SK-N-MC (cell line): ENCODE data around the gene ACAD8.

ENCODE experiments used
- DNase-seq: peaks from one replicate; pipeline ENCODE4 v3.0.0-alpha.2; 2011; ENCODE audit warnings: low read depth, low spot score
- H3K27ac ChIP-seq: fragments of 200-600 bp; sonication (generic); 2 replicates; pipeline ENCODE4 v1.5.1; 2016; ENCODE audit warnings: mixed run types
- H3K36me3 ChIP-seq: fragments of 200-600 bp; sonication (generic); 2 replicates; pipeline ENCODE4 v1.6.1; 2017; ENCODE audit warnings: antibody characterized with exemption, low read length, mixed read lengths; ENCODE audit not compliant: insufficient read depth
- H3K4me3 ChIP-seq: fragments of 200-600 bp; sonication (generic); 2 replicates; pipeline ENCODE4 v1.5.1; 2016
- H3K9ac ChIP-seq: fragments of 200-600 bp; sonication (generic); 2 replicates; pipeline ENCODE4 v1.8.0; 2017; ENCODE audit warnings: mixed run types, mixed read lengths; ENCODE audit not compliant: insufficient read length
- H3K9me3 ChIP-seq: fragments of 200-600 bp; sonication (generic); 2 replicates; pipeline ENCODE4 v1.6.1; 2017; ENCODE audit warnings: low read depth, mild to moderate bottlenecking, antibody characterized with exemption, low read length, moderate library complexity, mixed read lengths
- EZH2 ChIP-seq: fragments of 200-600 bp; sonication (generic); IDR thresholded peaks from one replicate; pipeline ENCODE4 v1.6.1; 2017; ENCODE audit warnings: antibody characterized with exemption
- FOXP2 ChIP-seq: optimal IDR thresholded peaks from 2 replicates; pipeline ENCODE3; 2011; ENCODE audit warnings: mild to moderate bottlenecking, moderate library complexity; ENCODE audit not compliant: insufficient read depth; ENCODE audit errors: extremely low read length, control extremely low read depth
- POLR2AphosphoS5 ChIP-seq: IDR thresholded peaks from 2 replicates; pipeline ENCODE4 v1.6.1; 2012; ENCODE audit warnings: mild to moderate bottlenecking, low read depth, low read length, borderline replicate concordance

The ACAD8 gene

DNA sequence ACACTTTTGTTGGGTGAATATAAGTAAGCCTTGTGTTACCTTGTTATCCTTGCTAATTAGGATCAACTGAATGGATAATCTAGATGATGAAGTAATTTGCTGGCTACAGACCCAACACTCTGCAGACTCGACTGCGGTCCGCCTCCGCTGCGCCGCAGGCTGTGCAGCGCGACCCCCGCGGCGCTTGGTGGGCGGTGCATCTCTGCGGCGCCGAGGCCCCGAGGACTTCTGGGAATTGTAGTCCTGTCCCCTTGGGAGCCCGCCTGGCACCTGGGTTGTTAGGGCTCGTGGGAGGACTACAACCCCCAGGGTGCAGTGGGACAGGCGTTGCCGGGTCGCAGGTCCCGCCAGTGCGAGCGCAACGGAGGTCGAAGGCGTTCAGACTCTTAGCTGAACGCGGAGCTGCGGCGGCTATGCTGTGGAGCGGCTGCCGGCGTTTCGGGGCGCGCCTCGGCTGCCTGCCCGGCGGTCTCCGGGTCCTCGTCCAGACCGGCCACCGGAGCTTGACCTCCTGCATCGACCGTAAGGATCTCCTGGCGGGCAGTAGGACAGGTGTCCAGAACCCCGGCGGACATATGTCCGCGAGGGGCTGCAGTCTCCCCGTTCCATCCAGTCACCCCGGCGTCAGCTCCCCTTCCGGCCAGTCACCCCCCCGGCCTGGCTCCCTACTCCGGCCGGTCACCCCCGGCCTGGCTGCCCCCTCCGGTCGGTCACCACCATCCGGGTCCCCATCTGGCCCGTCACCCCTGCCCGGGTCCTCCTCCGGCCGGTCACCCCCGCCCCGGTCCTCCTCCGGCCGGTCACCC is at the start of gene ACAD8, which contains the start of gene THYN1:
Gene ACAD8, plus strand, starts transcription at position 381 of the 806 bp plus-strand sequence. Its CDS starts 33 bp downstream, at position 414.
Gene THYN1, minus strand, starts transcription at position 165 of the 806 bp plus-strand sequence. CDS start 470 bp downstream, outside the sequence.
- DNase-seq = peak; percentile 91
- H3K36me3 ChIP-seq = peaks cover 20% of the 10 kb centered on the region; the same call in 1 of the 2 replicates
- TF ChIP-seq POLR2AphosphoS5 (peak; percentile 92), EZH2 (no peak), FOXP2 (no peak)
- H3K4me3 ChIP-seq = peak within 1 kb of the TSS; percentile 93
- no peak within 1 kb of the TSS for H3K27ac ChIP-seq
- no peaks in the 10 kb centered on the region for H3K9me3 ChIP-seq
- peak within 1 kb of the TSS; percentile 81 for H3K9ac ChIP-seq

DNA sequence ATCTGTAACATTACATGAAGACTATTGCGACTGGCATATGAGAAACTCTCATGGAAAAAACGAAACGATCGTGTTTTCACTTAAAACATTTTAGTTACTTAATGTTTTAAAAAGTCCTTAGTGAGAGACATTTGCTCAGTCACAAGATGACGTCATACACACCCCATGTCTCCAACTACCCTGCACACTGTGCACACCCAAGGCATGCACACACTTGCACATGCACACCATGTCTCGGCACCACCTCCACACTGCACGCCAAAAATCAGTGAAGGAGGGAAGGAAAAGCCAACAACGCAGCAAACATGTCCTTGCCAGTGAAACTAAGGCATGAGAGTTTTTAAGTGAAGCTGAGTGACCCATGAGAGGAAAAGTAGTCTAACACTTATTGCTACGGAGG is 47.6 kb upstream of the ACAD8 start:
- H3K9me3 ChIP-seq = no peaks in the 10 kb centered on the region
- TF ChIP-seq POLR2AphosphoS5 = no peak
- TF ChIP-seq FOXP2 = no peak
- no peak for TF ChIP-seq EZH2
- no peak for DNase-seq
- no peak overlapping the region for H3K27ac ChIP-seq
- no peak overlapping the region for H3K9ac ChIP-seq
- no peak overlapping the region for H3K4me3 ChIP-seq
- peaks cover 93% of the 10 kb centered on the region for H3K36me3 ChIP-seq

DNA sequence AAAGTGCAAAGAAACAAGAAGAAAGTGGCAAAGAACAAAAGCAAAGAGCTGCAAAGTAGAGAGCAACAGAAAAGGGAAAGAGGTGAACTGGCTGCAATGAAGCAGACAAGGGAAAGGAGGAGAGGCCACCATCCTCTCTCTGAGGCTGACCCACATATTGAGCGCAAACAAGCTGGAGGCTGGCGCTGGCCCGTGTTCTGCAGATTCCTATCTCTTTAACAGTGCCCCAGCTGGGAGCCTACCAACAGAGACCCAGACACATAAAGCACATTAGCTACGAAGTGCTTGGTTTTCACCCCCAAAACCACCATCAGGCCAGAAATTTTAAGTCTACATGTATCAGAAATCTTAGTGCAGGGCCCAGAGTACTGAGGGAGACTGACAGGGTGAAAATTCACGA is 47.2 kb upstream of the ACAD8 start:
- Histone ChIP-seq H3K36me3 (peaks cover 93% of the 10 kb centered on the region), H3K4me3 (no peak overlapping the region), H3K9me3 (no peaks in the 10 kb centered on the region), H3K27ac (no peak overlapping the region), H3K9ac (no peak overlapping the region)
- no peak for DNase-seq
- no peak for TF ChIP-seq EZH2
- TF ChIP-seq FOXP2 = no peak
- TF ChIP-seq POLR2AphosphoS5 = no peak

DNA sequence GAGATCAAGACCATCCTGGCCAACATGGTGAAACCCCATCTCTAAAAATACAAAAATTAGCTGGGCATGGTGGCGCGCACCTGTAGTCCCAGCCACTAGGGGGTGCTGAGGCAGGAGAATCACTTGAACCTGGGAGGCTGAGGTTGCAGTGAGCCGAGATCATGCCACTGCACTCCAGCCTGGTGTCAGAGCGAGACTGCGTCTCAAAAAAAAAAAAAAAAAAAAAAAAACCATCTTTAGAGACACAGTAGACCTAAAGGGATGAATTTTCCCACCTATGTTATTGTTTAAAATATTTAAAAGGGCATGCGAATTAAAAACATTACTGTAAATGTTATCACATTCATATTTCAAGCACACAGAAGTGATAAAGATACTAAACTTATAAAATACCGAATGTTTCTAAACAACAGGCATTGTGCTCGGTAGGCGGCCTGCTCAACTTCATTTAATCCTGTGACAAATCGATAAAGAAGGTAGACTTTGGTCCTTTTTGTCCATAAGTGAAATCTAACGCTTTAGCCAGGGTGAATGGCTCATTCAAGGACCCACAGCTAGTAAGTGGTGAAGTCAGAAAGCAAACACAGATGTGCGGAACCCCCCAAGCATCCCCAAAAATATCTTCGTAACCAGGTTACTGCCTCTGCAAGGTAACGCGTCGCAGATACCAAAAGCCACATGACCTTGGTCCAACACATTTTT is 45.7 kb upstream of the ACAD8 start:
- H3K4me3 ChIP-seq = no peak overlapping the region
- no peak overlapping the region for H3K9ac ChIP-seq
- H3K27ac ChIP-seq = no peak overlapping the region
- H3K9me3 ChIP-seq = no peaks in the 10 kb centered on the region
- peaks cover 91% of the 10 kb centered on the region for H3K36me3 ChIP-seq
- no peak for TF ChIP-seq POLR2AphosphoS5
- DNase-seq = no peak

DNA sequence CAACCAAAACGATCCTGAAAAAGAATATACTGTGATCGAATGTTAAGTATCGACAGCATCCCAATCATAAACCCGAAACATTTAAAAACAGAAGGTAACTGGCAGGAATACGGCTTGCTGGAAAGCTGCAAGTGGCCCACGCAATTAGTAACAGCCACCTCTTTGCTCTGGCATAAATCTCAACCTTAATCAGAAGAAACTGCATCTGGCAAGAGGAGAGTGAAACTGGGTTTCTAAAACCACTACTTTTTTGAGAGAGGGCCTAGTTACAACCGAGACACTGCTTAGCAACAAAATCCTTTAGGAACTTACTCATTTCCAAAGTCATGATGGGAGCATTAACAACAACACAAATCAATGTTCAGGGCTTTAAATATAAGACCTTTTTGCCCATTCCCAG is 37.5 kb upstream of the ACAD8 start:
- no peak overlapping the region for H3K9ac ChIP-seq
- H3K4me3 ChIP-seq = no peak overlapping the region
- H3K9me3 ChIP-seq = no peaks in the 10 kb centered on the region
- peaks cover 87% of the 10 kb centered on the region for H3K36me3 ChIP-seq
- TF ChIP-seq POLR2AphosphoS5 = no peak
- TF ChIP-seq FOXP2 = no peak
- TF ChIP-seq EZH2 = no peak
- no peak for DNase-seq
- H3K27ac ChIP-seq = no peak overlapping the region

DNA sequence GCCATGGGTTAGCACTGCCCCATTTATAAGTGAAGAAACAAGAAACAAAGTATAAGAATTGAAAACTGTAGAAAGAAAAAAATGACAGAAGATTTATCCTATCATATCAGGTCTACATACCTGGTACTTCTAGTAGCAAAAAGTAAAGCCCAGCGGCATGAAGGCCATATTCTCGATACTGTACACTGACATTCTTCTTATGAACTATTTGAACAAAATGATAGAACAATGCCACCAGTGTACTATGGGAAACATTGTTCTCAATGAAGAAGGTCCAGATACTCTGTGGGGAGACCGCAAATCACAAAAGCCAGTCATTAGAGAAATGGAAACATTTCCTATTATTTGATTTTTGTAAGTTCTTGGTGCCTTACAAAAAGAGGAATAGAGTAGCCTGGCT is 36.6 kb upstream of the ACAD8 start:
- Histone ChIP-seq H3K9ac (no peak overlapping the region), H3K27ac (no peak overlapping the region), H3K9me3 (no peaks in the 10 kb centered on the region), H3K4me3 (no peak overlapping the region), H3K36me3 (peaks cover 78% of the 10 kb centered on the region)
- no peak for DNase-seq
- TF ChIP-seq FOXP2 (no peak), EZH2 (no peak), POLR2AphosphoS5 (no peak)

DNA sequence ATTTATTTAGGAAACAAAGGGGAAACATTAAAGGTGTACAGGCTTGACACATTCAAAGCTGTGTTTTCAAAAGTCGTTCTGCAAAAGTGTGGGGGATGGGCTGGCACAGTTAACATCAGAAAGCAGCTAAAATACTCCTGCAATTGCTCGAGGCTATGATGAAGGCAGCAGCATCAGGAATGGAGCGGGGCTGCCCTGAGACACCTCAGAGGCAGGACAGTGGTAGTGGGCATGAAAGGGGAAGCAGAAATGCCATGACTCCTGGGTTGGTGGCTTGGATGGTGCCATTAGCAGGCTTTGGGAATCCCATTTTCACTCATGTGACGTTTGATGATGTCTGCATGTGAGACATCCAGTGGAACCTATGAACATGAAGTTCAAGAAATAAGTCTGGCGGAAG is 30.2 kb upstream of the ACAD8 start:
- DNase-seq = no peak
- H3K36me3 ChIP-seq = peaks cover 31% of the 10 kb centered on the region
- no peak overlapping the region for H3K27ac ChIP-seq
- H3K9me3 ChIP-seq = no peaks in the 10 kb centered on the region
- peak overlapping the region; percentile 99 for H3K4me3 ChIP-seq
- peak overlapping the region; percentile 78 for H3K9ac ChIP-seq
- TF ChIP-seq POLR2AphosphoS5 (no peak), EZH2 (no peak), FOXP2 (no peak)

DNA sequence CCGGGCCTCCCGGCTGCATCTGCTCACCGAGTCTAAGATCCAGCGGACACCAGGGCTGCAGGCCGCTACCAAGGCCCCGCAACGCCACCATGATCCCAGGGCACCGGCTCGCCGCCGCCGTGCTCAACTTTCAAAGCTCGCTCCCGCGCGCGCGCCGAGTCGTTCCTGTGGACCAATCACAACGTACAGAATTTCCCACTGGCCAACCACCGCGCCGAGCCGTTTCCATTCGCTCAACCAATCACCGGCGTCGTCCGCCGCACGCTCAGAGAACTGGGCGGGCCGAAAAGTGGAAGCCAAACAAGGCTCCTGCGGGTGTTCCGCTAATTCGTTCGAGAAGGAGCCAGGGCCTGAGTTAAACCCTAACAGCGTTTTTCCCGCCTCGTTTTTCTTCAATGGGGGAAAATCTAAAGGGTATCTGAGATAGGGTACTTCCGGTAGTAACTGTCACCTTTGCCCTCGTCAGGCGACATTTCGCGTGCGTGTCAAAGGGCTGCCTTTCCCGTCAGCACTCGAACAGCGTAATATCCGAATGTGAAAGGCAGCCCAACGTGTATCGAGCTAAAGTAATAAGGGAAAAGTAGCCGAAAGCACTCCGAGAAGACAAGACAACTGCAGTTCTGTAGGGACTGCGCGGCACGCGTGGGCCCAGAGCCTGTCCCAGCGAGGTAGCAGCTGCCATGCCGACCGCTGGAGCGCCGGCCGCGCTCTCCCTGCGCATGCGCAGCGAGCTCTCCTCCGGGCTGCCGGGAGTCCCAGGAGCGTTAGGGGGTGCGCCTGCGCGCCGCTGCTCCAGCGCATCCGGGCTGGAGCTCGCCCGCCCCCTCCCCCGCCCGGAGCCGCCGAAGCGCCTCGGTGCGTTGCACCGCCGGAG is 29.3 kb upstream of the ACAD8 start, which contains the start of the genes NCAPD3 and VPS26B:
Gene NCAPD3, minus strand, starts transcription at position 132 of the 874 bp plus-strand sequence. Its CDS starts 41 bp downstream, at position 91.
Gene VPS26B, plus strand, starts transcription at position 836 of the 874 bp plus-strand sequence. CDS start 452 bp downstream, outside the sequence.
- peak; percentile 70 for DNase-seq

More for the DNA sequence above, 29.3 kb upstream of the ACAD8 start, which contains the start of the genes NCAPD3 and VPS26B:
- H3K9me3 ChIP-seq = no peaks in the 10 kb centered on the region
- peak; percentile 94 for TF ChIP-seq POLR2AphosphoS5
- peak; percentile 36 for TF ChIP-seq FOXP2
- TF ChIP-seq EZH2 = no peak
- H3K9ac ChIP-seq = peak within 1 kb of the TSS; percentile 89
- H3K27ac ChIP-seq = peak within 1 kb of the TSS; percentile 71; the same call in 1 of the 2 replicates
- H3K4me3 ChIP-seq = peak within 1 kb of the TSS; percentile 99
- peaks cover 21% of the 10 kb centered on the region for H3K36me3 ChIP-seq
